NCI-H526 treated with DMSO at 0.1 percent for 48 hours (cell line): ENCODE measurements around the gene GABRD.
A peak's percentile ranks its signal among the peaks of the same experiment; 100 is the strongest.

ENCODE experiments used
- DNase-seq: peaks from one replicate; lab custom pipeline; 2025; lab: John Stamatoyannopoulos, UW

GABRD gene

GRCh38 chr1:1985375-1986050 is 33.6 kb upstream of the GABRD start:
- no peak for DNase-seq

- no peak for DNase-seq
Measured at GRCh38 chr1:1986451-1987141, 32.5 kb upstream of the GABRD start.

- DNase-seq, result no peak
Measured at GRCh38 chr1:1987142-1987510, 32.0 kb upstream of the GABRD start.

- no peak for DNase-seq
Measured at GRCh38 chr1:1988061-1988945, 30.8 kb upstream of the GABRD start.

GRCh38 chr1:1989102-1989542 is 30.0 kb upstream of the GABRD start:
- DNase-seq, result no peak

- no peak for DNase-seq
Measured at GRCh38 chr1:1989789-1990188, 29.4 kb upstream of the GABRD start.

- no peak for DNase-seq
Measured at GRCh38 chr1:1990222-1990621, 28.9 kb upstream of the GABRD start.

GRCh38 chr1:1994536-1994935 is 24.6 kb upstream of the GABRD start:
- no peak for DNase-seq

GRCh38 chr1:1996207-1996651 is 22.9 kb upstream of the GABRD start:
- no peak for DNase-seq

- no peak for DNase-seq
Measured at GRCh38 chr1:1997576-1997975, 21.6 kb upstream of the GABRD start.

GRCh38 chr1:2000432-2000831 is 18.7 kb upstream of the GABRD start:
- DNase-seq, result no peak

- no peak for DNase-seq
Measured at GRCh38 chr1:2000850-2001249, 18.3 kb upstream of the GABRD start.

GRCh38 chr1:2001773-2002411 is 17.3 kb upstream of the GABRD start:
- DNase-seq, result no peak

GRCh38 chr1:2003541-2004131 is 15.5 kb upstream of the GABRD start, which contains the start of gene CFAP74:
Gene CFAP74 (minus strand): TSS chr1:2003786. CDS start chr1:1990956, 12,830 bp downstream.
- DNase-seq, result peak; percentile 16

GRCh38 chr1:2004856-2005255 is 14.3 kb upstream of the GABRD start:
- DNase-seq, result no peak

- no peak for DNase-seq
Measured at GRCh38 chr1:2009101-2010053, 9.8 kb upstream of the GABRD start.

GRCh38 chr1:2014181-2014580 is 5.0 kb upstream of the GABRD start:
- no peak for DNase-seq

GRCh38 chr1:2014741-2015735 is 4.1 kb upstream of the GABRD start:
- no peak for DNase-seq

GRCh38 chr1:2016123-2016522 is 3.0 kb upstream of the GABRD start:
- no peak for DNase-seq
